HG02885 (cell line): Measurements from ENCODE around the gene DSG3.

Experiments
- ATAC-seq: cut with Tn5 transposase; IDR thresholded peaks from one replicate; pipeline ENCODE4 v1.9.1; 2021; ENCODE audit warnings: mild to moderate bottlenecking; ENCODE audit not compliant: unreplicated experiment, poor library complexity

The DSG3 gene

GRCh38 chr18:31429623-31430022 is 17.9 kb upstream of the DSG3 start:
- ATAC-seq = no peak

- no peak for ATAC-seq
Observed at GRCh38 chr18:31430072-31430471, 17.5 kb upstream of the DSG3 start.

GRCh38 chr18:31430554-31430953 is 17.0 kb upstream of the DSG3 start:
- no peak for ATAC-seq

- ATAC-seq = no peak
Observed at GRCh38 chr18:31432316-31432715, 15.2 kb upstream of the DSG3 start.

- ATAC-seq = no peak
Observed at GRCh38 chr18:31436825-31437224, 10.7 kb upstream of the DSG3 start.

- peak; percentile 92 for ATAC-seq
Observed at GRCh38 chr18:31438402-31438801, 9.1 kb upstream of the DSG3 start.

- no peak for ATAC-seq
Observed at GRCh38 chr18:31439807-31440325, 7.7 kb upstream of the DSG3 start.

GRCh38 chr18:31440787-31441186 is 6.8 kb upstream of the DSG3 start:
- no peak for ATAC-seq

GRCh38 chr18:31441493-31441892 is 6.0 kb upstream of the DSG3 start:
- ATAC-seq = no peak

- no peak for ATAC-seq
Observed at GRCh38 chr18:31444142-31444541, 3.4 kb upstream of the DSG3 start.

- ATAC-seq = no peak
Observed at GRCh38 chr18:31445908-31446307, 1.6 kb upstream of the DSG3 start.

- ATAC-seq = no peak
Observed at GRCh38 chr18:31446854-31447253, 687 bp upstream of the DSG3 start.

- no peak for ATAC-seq
Observed at GRCh38 chr18:31450409-31450808, 2.9 kb downstream of the DSG3 start.

- no peak for ATAC-seq
Observed at GRCh38 chr18:31451625-31452024, 4.1 kb downstream of the DSG3 start.

GRCh38 chr18:31454066-31454708 is 6.6 kb downstream of the DSG3 start:
- no peak for ATAC-seq

- no peak for ATAC-seq
Observed at GRCh38 chr18:31469629-31470028, 22.1 kb downstream of the DSG3 start.

GRCh38 chr18:31478688-31479087 is 31.1 kb downstream of the DSG3 start:
- ATAC-seq = no peak

GRCh38 chr18:31482051-31482450 is 34.5 kb downstream of the DSG3 start:
- no peak for ATAC-seq

GRCh38 chr18:31483396-31483795 is 35.9 kb downstream of the DSG3 start:
- ATAC-seq = no peak

GRCh38 chr18:31484461-31484860 is 36.9 kb downstream of the DSG3 start:
- no peak for ATAC-seq

GRCh38 chr18:31486165-31486564 is 38.6 kb downstream of the DSG3 start:
- no peak for ATAC-seq

GRCh38 chr18:31487246-31488015 is 39.9 kb downstream of the DSG3 start:
- ATAC-seq = no peak
